ENCODE measurements around the gene MAP4K4. TPM values are rescaled to one million over a fixed set of nuclear protein-coding genes. Genes with fewer than 3 reads are reported as not detected.

The MAP4K4 gene
- total and polyA plus RNA-seq, 2 donors, result 22.4 to 30.9 TPM

DNA sequence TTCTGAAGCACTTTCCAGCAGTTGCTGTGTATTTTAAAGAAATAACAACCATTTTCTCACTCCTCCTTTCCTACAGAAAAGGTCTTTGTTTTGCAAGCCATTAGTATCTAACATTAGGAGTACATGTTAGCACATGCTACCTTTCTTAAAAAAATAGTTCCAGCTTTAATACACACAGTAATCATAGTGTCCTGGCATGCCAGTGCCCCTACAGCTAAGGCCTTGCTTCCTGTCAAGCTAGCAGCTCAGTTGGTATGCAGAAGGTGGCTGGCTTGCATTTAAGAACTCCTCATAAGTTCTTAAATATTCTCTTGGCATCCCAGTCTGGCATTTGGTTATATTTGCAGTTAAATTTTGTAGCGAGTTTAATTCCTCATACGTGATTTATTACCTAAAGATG lies 152.9 kb downstream of the MAP4K4 start:
- Histone ChIP-seq H3K27ac (ENCODE audit: low read depth in 1 of 2, low read length in 1 of 2) (no peak overlapping the region), H3K9me3 (ENCODE audit: control insufficient read depth in 2 of 2, insufficient read depth in 1 of 2, low read length in 1 of 2) (no peaks in the 10 kb centered on the region), H3K4me3 (ENCODE audit: low read length in 2 of 2) (no peak overlapping the region), H3K27me3 (ENCODE audit: control insufficient read depth in 2 of 2, insufficient read depth in 1 of 2, low read length in 1 of 2) (no peaks in the 10 kb centered on the region), H3K36me3 (ENCODE audit: control insufficient read depth in 2 of 2, insufficient read depth in 2 of 2, low read length in 1 of 2) (peaks cover 12 to 25% of the 10 kb centered on the region in 2 donors), H3K4me1 (ENCODE audit: control insufficient read depth in 2 of 2, insufficient read depth in 2 of 2, low read length in 2 of 2) (no peaks in the 10 kb centered on the region)
- WGBS, result 94% methylated on average over 2 of the region's 2 CpGs
- no peak for DNase-seq (ENCODE audit: low read depth in 6 of 9, low spot score in 9 of 9)

DNA sequence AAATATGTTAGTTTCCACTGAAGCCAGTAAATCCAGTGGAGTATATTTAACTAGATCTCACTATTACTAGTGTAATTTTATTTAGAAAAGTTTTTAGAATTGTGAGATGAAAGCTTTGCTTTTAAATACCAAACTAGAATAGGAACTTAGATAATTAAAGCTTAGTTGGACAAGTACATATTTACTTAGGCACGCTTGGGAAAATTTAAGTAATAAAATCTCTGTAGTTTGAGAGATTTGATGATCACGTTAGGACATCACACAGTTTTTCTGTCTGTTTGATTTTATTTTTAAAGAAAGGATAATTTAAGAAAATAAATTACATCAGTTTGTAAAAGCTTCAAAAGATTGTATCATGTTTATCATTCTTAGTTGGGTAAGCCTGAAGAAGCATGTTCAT lies 153.5 kb downstream of the MAP4K4 start:
- WGBS, result 94% methylated on average over 2 of the region's 2 CpGs
- DNase-seq (ENCODE audit: low read depth in 6 of 9, low spot score in 9 of 9), result no peak
- no peaks in the 10 kb centered on the region for H3K4me1 ChIP-seq (ENCODE audit: control insufficient read depth in 2 of 2, insufficient read depth in 2 of 2, low read length in 2 of 2)
- H3K27me3 ChIP-seq (ENCODE audit: control insufficient read depth in 2 of 2, insufficient read depth in 1 of 2, low read length in 1 of 2), result no peaks in the 10 kb centered on the region
- no peaks in the 10 kb centered on the region for H3K9me3 ChIP-seq (ENCODE audit: control insufficient read depth in 2 of 2, insufficient read depth in 1 of 2, low read length in 1 of 2)
- H3K36me3 ChIP-seq (ENCODE audit: control insufficient read depth in 2 of 2, insufficient read depth in 2 of 2, low read length in 1 of 2), result peaks cover 15 to 25% of the 10 kb centered on the region in 2 donors
- H3K27ac ChIP-seq (ENCODE audit: low read depth in 1 of 2, low read length in 1 of 2), result no peak overlapping the region
- no peak overlapping the region for H3K4me3 ChIP-seq (ENCODE audit: low read length in 2 of 2)

DNA sequence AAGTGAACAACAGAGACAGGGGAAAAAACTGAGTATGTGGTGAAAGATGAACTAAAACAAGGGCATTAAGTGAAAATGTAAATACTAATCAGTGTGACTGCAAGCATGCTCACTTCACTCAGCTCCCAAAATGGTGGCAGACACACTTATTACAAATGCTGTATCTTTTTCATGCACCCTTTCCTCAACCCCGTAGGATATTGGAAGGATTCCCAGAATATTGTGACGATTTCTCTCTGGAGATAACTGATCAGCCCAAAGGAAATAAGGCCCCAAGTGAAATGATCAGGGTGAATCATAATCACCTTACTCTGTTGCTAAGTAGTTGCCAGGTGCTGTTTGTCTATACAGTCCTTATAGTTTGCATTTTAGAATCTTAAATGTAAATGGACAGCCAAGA lies 155.3 kb downstream of the MAP4K4 start:
- no peak for DNase-seq (ENCODE audit: low read depth in 6 of 9, low spot score in 9 of 9)
- Histone ChIP-seq H3K4me1 (ENCODE audit: control insufficient read depth in 2 of 2, insufficient read depth in 2 of 2, low read length in 2 of 2) (no peaks in the 10 kb centered on the region), H3K36me3 (ENCODE audit: control insufficient read depth in 2 of 2, insufficient read depth in 2 of 2, low read length in 1 of 2) (peaks cover 13 to 27% of the 10 kb centered on the region in 2 donors), H3K9me3 (ENCODE audit: control insufficient read depth in 2 of 2, insufficient read depth in 1 of 2, low read length in 1 of 2) (no peaks in the 10 kb centered on the region), H3K4me3 (ENCODE audit: low read length in 2 of 2) (no peak overlapping the region), H3K27me3 (ENCODE audit: control insufficient read depth in 2 of 2, insufficient read depth in 1 of 2, low read length in 1 of 2) (no peaks in the 10 kb centered on the region), H3K27ac (ENCODE audit: low read depth in 1 of 2, low read length in 1 of 2) (no peak overlapping the region)
- WGBS, result 94% methylated on average over 2 of the region's 2 CpGs

DNA sequence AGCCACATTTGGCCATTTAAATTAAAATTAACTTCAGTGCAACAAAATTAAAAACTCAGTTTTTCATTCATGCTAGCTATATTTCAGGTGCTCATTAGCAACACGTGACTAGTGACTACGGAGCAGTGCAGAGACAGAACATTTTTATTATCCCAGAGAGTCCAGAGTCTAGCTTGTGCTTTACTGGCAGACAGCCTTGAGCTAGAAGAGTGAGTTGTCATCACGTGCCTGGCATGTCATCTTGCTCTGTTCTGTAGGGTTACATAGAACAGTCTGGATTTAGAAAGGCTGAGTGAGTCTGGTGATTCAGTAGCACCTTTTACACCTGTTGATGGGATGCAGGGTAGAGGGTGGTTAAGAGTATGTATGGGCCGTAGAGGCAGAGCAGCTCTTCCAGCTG lies 157.4 kb downstream of the MAP4K4 start:
- H3K36me3 ChIP-seq (ENCODE audit: control insufficient read depth in 2 of 2, insufficient read depth in 2 of 2, low read length in 1 of 2), result peaks cover 29 to 34% of the 10 kb centered on the region in 2 donors
- 84% methylated on average over 4 of the region's 4 CpGs for WGBS
- H3K4me3 ChIP-seq (ENCODE audit: low read length in 2 of 2), result no peak overlapping the region
- H3K27me3 ChIP-seq (ENCODE audit: control insufficient read depth in 2 of 2, insufficient read depth in 1 of 2, low read length in 1 of 2), result no peaks in the 10 kb centered on the region
- no peak for DNase-seq (ENCODE audit: low read depth in 6 of 9, low spot score in 9 of 9)
- H3K4me1 ChIP-seq (ENCODE audit: control insufficient read depth in 2 of 2, insufficient read depth in 2 of 2, low read length in 2 of 2), result no peaks in the 10 kb centered on the region
- no peaks in the 10 kb centered on the region for H3K9me3 ChIP-seq (ENCODE audit: control insufficient read depth in 2 of 2, insufficient read depth in 1 of 2, low read length in 1 of 2)
- no peak overlapping the region for H3K27ac ChIP-seq (ENCODE audit: low read depth in 1 of 2, low read length in 1 of 2)

DNA sequence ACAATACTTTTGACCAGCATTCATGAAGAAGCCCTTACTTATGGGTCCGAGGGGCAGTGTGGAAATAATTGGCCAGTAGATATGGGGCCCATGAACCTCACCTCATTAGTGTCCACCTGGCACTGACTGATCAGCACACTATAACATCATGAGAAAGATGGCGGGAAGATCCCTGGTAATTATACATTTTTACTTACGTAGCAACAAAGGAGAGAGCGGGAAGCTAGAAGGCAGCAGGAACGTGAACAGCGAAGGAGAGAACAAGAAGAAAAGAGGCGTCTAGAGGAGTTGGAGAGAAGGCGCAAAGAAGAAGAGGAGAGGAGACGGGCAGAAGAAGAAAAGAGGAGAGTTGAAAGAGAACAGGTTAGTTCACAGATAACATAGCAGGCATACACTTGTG lies 158.3 kb downstream of the MAP4K4 start:
- H3K4me3 ChIP-seq (ENCODE audit: low read length in 2 of 2), result no peak overlapping the region
- no peaks in the 10 kb centered on the region for H3K4me1 ChIP-seq (ENCODE audit: control insufficient read depth in 2 of 2, insufficient read depth in 2 of 2, low read length in 2 of 2)
- no peak for DNase-seq (ENCODE audit: low read depth in 6 of 9, low spot score in 9 of 9)
- H3K36me3 ChIP-seq (ENCODE audit: control insufficient read depth in 2 of 2, insufficient read depth in 2 of 2, low read length in 1 of 2), result peaks cover 32 to 36% of the 10 kb centered on the region in 2 donors
- no peaks in the 10 kb centered on the region for H3K27me3 ChIP-seq (ENCODE audit: control insufficient read depth in 2 of 2, insufficient read depth in 1 of 2, low read length in 1 of 2)
- 98% methylated on average over 9 of the region's 9 CpGs for WGBS
- no peak overlapping the region for H3K27ac ChIP-seq (ENCODE audit: low read depth in 1 of 2, low read length in 1 of 2)
- H3K9me3 ChIP-seq (ENCODE audit: control insufficient read depth in 2 of 2, insufficient read depth in 1 of 2, low read length in 1 of 2), result no peaks in the 10 kb centered on the region

DNA sequence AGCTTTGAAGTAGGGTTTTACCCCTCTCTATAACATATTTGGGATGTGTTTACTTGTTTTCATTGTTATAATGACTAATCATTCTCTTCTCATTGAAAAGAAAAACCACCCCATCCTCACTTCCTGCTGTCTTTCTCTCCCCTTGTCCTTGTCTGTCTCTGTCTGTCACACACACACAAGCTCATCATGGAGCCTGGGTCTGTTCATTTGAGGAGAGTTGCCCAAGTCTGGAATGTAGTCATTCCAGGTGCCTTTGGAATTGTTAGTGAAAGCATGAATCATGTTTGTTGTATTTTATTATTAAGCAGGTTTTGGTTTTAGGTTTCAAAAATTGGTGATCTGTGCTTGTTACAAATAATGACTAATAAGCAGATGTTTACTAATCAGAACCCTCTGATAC lies 160.7 kb downstream of the MAP4K4 start:
- Histone ChIP-seq H3K27me3 (ENCODE audit: control insufficient read depth in 2 of 2, insufficient read depth in 1 of 2, low read length in 1 of 2) (no peaks in the 10 kb centered on the region), H3K9me3 (ENCODE audit: control insufficient read depth in 2 of 2, insufficient read depth in 1 of 2, low read length in 1 of 2) (no peaks in the 10 kb centered on the region), H3K4me3 (ENCODE audit: low read length in 2 of 2) (no peak overlapping the region), H3K27ac (ENCODE audit: low read depth in 1 of 2, low read length in 1 of 2) (no peak overlapping the region), H3K36me3 (ENCODE audit: control insufficient read depth in 2 of 2, insufficient read depth in 2 of 2, low read length in 1 of 2) (peaks cover 41 to 43% of the 10 kb centered on the region in 2 donors), H3K4me1 (ENCODE audit: control insufficient read depth in 2 of 2, insufficient read depth in 2 of 2, low read length in 2 of 2) (no peaks in the 10 kb centered on the region)
- DNase-seq (ENCODE audit: low read depth in 6 of 9, low spot score in 9 of 9), result no peak

DNA sequence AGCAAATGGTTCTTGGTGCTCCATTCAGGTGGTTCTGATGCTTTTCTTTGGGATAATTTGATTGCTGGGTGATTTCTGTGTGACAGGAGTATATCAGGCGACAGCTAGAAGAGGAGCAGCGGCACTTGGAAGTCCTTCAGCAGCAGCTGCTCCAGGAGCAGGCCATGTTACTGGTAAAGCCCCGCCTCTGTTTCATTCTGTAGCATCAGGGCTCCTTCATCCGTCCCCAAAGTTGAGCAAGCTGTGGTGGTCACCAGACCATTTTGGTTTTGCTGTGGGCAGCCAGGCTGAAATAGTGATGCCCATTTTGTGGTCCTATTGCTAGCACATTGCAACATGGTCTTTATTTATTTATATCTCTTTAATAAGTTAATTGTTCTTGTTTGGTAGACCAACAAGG lies 161.4 kb downstream of the MAP4K4 start:
- Histone ChIP-seq H3K27me3 (ENCODE audit: control insufficient read depth in 2 of 2, insufficient read depth in 1 of 2, low read length in 1 of 2) (no peaks in the 10 kb centered on the region), H3K9me3 (ENCODE audit: control insufficient read depth in 2 of 2, insufficient read depth in 1 of 2, low read length in 1 of 2) (no peaks in the 10 kb centered on the region), H3K4me3 (ENCODE audit: low read length in 2 of 2) (no peak overlapping the region), H3K36me3 (ENCODE audit: control insufficient read depth in 2 of 2, insufficient read depth in 2 of 2, low read length in 1 of 2) (peaks cover 44 to 48% of the 10 kb centered on the region in 2 donors), H3K4me1 (ENCODE audit: control insufficient read depth in 2 of 2, insufficient read depth in 2 of 2, low read length in 2 of 2) (no peaks in the 10 kb centered on the region), H3K27ac (ENCODE audit: low read depth in 1 of 2, low read length in 1 of 2) (no peak overlapping the region)
- no peak for DNase-seq (ENCODE audit: low read depth in 6 of 9, low spot score in 9 of 9)
- over 99% methylated on average over 4 of the region's 4 CpGs for WGBS

DNA sequence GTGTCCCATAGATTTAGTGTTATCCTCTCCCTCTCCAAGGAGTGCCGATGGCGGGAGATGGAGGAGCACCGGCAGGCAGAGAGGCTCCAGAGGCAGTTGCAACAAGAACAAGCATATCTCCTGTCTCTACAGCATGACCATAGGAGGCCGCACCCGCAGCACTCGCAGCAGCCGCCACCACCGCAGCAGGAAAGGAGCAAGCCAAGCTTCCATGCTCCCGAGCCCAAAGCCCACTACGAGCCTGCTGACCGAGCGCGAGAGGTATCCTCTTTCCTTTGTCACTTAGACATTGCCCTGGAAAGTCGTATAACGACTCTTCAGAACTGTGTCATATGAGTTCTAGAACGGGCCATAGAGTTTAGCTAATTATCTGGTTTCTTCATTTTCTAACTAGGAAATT lies 162.1 kb downstream of the MAP4K4 start:
- Histone ChIP-seq H3K36me3 (ENCODE audit: control insufficient read depth in 2 of 2, insufficient read depth in 2 of 2, low read length in 1 of 2) (peaks cover 45 to 52% of the 10 kb centered on the region in 2 donors), H3K27ac (ENCODE audit: low read depth in 1 of 2, low read length in 1 of 2) (peak overlapping the region in 1 of 2 donors; percentile 42)
- 98% methylated on average over 16 of the region's 16 CpGs for WGBS

DNA sequence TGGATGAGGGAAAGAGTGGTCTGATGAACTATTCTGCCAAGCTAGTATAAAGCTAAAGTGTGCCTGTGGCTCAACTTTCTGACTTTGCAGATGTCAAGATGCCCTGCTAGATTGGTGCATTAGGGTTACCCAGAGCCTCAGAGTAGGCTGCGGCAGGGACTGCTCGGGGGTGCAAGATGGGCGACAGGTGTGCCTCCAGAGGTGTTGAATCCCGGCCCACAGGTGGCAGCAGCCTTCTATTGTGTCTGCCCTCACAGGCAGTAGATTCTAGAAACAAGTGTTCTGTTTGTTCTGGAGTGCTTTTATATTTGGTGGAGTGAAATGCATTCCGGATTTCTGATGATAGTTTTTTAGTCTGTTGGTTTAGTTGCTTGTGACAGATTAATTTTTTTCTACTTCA lies 162.7 kb downstream of the MAP4K4 start:
- H3K36me3 ChIP-seq (ENCODE audit: control insufficient read depth in 2 of 2, insufficient read depth in 2 of 2, low read length in 1 of 2), result peaks cover 46 to 52% of the 10 kb centered on the region in 2 donors
- DNase-seq (ENCODE audit: low read depth in 6 of 9, low spot score in 9 of 9), result no peak
- no peak overlapping the region for H3K4me3 ChIP-seq (ENCODE audit: low read length in 2 of 2)
- H3K27ac ChIP-seq (ENCODE audit: low read depth in 1 of 2, low read length in 1 of 2), result no peak overlapping the region
- WGBS, result 96% methylated on average over 5 of the region's 5 CpGs
- H3K4me1 ChIP-seq (ENCODE audit: control insufficient read depth in 2 of 2, insufficient read depth in 2 of 2, low read length in 2 of 2), result no peaks in the 10 kb centered on the region
- no peaks in the 10 kb centered on the region for H3K9me3 ChIP-seq (ENCODE audit: control insufficient read depth in 2 of 2, insufficient read depth in 1 of 2, low read length in 1 of 2)
- no peaks in the 10 kb centered on the region for H3K27me3 ChIP-seq (ENCODE audit: control insufficient read depth in 2 of 2, insufficient read depth in 1 of 2, low read length in 1 of 2)

More for the DNA sequence above, 162.1 kb downstream of the MAP4K4 start:
- H3K27me3 ChIP-seq (ENCODE audit: control insufficient read depth in 2 of 2, insufficient read depth in 1 of 2, low read length in 1 of 2), result no peaks in the 10 kb centered on the region
- H3K4me1 ChIP-seq (ENCODE audit: control insufficient read depth in 2 of 2, insufficient read depth in 2 of 2, low read length in 2 of 2), result no peaks in the 10 kb centered on the region
- no peak for DNase-seq (ENCODE audit: low read depth in 6 of 9, low spot score in 9 of 9)
- H3K4me3 ChIP-seq (ENCODE audit: low read length in 2 of 2), result no peak overlapping the region
- H3K9me3 ChIP-seq (ENCODE audit: control insufficient read depth in 2 of 2, insufficient read depth in 1 of 2, low read length in 1 of 2), result no peaks in the 10 kb centered on the region

DNA sequence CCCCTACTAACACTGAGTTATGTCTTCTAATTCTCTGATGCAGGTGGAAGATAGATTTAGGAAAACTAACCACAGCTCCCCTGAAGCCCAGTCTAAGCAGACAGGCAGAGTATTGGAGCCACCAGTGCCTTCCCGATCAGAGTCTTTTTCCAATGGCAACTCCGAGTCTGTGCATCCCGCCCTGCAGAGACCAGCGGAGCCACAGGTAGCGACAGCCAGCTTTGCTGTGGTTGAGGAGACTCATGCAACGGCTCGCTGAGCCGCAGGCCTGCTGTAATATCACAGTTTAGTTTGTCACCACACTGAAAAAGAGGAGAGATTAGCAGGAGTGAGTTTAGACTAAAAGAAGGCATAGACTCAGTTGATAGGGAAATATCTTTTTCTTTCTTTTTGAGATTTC lies 163.3 kb downstream of the MAP4K4 start:
- H3K9me3 ChIP-seq (ENCODE audit: control insufficient read depth in 2 of 2, insufficient read depth in 1 of 2, low read length in 1 of 2), result no peaks in the 10 kb centered on the region
- H3K4me1 ChIP-seq (ENCODE audit: control insufficient read depth in 2 of 2, insufficient read depth in 2 of 2, low read length in 2 of 2), result no peaks in the 10 kb centered on the region
- peaks cover 49 to 54% of the 10 kb centered on the region in 2 donors for H3K36me3 ChIP-seq (ENCODE audit: control insufficient read depth in 2 of 2, insufficient read depth in 2 of 2, low read length in 1 of 2)
- no peak overlapping the region for H3K4me3 ChIP-seq (ENCODE audit: low read length in 2 of 2)
- DNase-seq (ENCODE audit: low read depth in 6 of 9, low spot score in 9 of 9), result no peak
- no peaks in the 10 kb centered on the region for H3K27me3 ChIP-seq (ENCODE audit: control insufficient read depth in 2 of 2, insufficient read depth in 1 of 2, low read length in 1 of 2)
- WGBS, result 98% methylated on average over 8 of the region's 8 CpGs
- H3K27ac ChIP-seq (ENCODE audit: low read depth in 1 of 2, low read length in 1 of 2), result no peak overlapping the region
